ENCODE results near the gene P2RY6. TPM values are rescaled to one million over a fixed set of nuclear protein-coding genes. Genes with fewer than 3 reads are reported as not detected.

Gene P2RY6
- polyA plus RNA-seq, 1 donor (not counting 4 experiments of a cell fraction or from before 2014, with no cell fraction given): 0.04 TPM

- H3K27ac ChIP-seq (ENCODE audit: control insufficient read depth, insufficient read depth, low read length): no peak overlapping the region
- H3K9me3 ChIP-seq (ENCODE audit: control insufficient read depth, low read depth, low read length): no peaks in the 10 kb centered on the region
- no peaks in the 10 kb centered on the region for H3K36me3 ChIP-seq (ENCODE audit: control insufficient read depth in 2 of 2, extremely low read depth in 1 of 2, insufficient read depth in 2 of 2, low read length in 2 of 2)
- DNase-seq (ENCODE audit: low read depth, low spot score) (no peak), FAIRE-seq (no peak)
- H3K9me1 ChIP-seq (ENCODE audit: control insufficient read depth, extremely low read depth, insufficient read depth, low read length): no peaks in the 10 kb centered on the region
- peaks cover 12% of the 10 kb centered on the region for H3K4me1 ChIP-seq (ENCODE audit: control insufficient read depth, extremely low read depth, insufficient read depth, low read length)
- no peaks in the 10 kb centered on the region for H3K27me3 ChIP-seq (ENCODE audit: control insufficient read depth, extremely low read depth, insufficient read depth, low read length)
- TF ChIP-seq EZH2 (IDR thresholded peaks at IDR 0.05; ENCODE audit: low read length): no peak
- TF ChIP-seq CTCF (optimal IDR thresholded peaks at IDR 0.05 in 1 of 3, IDR thresholded peaks at IDR 0.05 in 1 of 3, conservative IDR thresholded peaks at IDR 0.05 in 1 of 3; ENCODE audit: extremely low read depth in 1 of 3, insufficient read depth in 2 of 3, low read length in 3 of 3): no peak
- no peak overlapping the region for H3K4me2 ChIP-seq (ENCODE audit: control insufficient read depth, extremely low read depth, insufficient read depth, low read depth, low read length)
- no peak overlapping the region for H2AFZ ChIP-seq (ENCODE audit: control insufficient read depth, low read length)
- no peaks in the 10 kb centered on the region for H4K20me1 ChIP-seq (ENCODE audit: control insufficient read depth, extremely low read depth, insufficient read depth, low read length)
- H3K9ac ChIP-seq (ENCODE audit: control insufficient read depth, extremely low read depth, insufficient read depth, low read length): no peak overlapping the region
- dilution Hi-C loops (cut with MboI; ENCODE audit: extremely low pct_ligation_motif_present, low sequenced_read_pairs): no loop called here
- H3K4me3 ChIP-seq (ENCODE audit: control insufficient read depth in 2 of 3, extremely low read depth in 1 of 3, insufficient read depth in 2 of 3, low read depth in 1 of 3, low read length in 3 of 3): no peak overlapping the region
- no peaks in the 10 kb centered on the region for H3K79me2 ChIP-seq (ENCODE audit: control insufficient read depth, insufficient read depth, low read length)
Measured at GRCh38 chr11:73334384-73335203, 62.5 kb downstream of the P2RY6 start.

GRCh38 chr11:73335204-73335923 is 63.2 kb downstream of the P2RY6 start:
- no peak overlapping the region for H3K9ac ChIP-seq (ENCODE audit: control insufficient read depth, extremely low read depth, insufficient read depth, low read length)
- H3K27me3 ChIP-seq (ENCODE audit: control insufficient read depth, extremely low read depth, insufficient read depth, low read length): no peaks in the 10 kb centered on the region
- FAIRE-seq (peak; percentile 48), DNase-seq (ENCODE audit: low read depth, low spot score) (no peak)
- H3K27ac ChIP-seq (ENCODE audit: control insufficient read depth, insufficient read depth, low read length): no peak overlapping the region
- H3K36me3 ChIP-seq (ENCODE audit: control insufficient read depth in 2 of 2, extremely low read depth in 1 of 2, insufficient read depth in 2 of 2, low read length in 2 of 2): no peaks in the 10 kb centered on the region
- no peaks in the 10 kb centered on the region for H4K20me1 ChIP-seq (ENCODE audit: control insufficient read depth, extremely low read depth, insufficient read depth, low read length)
- H3K4me1 ChIP-seq (ENCODE audit: control insufficient read depth, extremely low read depth, insufficient read depth, low read length): peaks cover 12% of the 10 kb centered on the region
- no peaks in the 10 kb centered on the region for H3K9me3 ChIP-seq (ENCODE audit: control insufficient read depth, low read depth, low read length)
- dilution Hi-C loops (cut with MboI; ENCODE audit: extremely low pct_ligation_motif_present, low sequenced_read_pairs): no loop called here
- no peaks in the 10 kb centered on the region for H3K9me1 ChIP-seq (ENCODE audit: control insufficient read depth, extremely low read depth, insufficient read depth, low read length)
- H3K79me2 ChIP-seq (ENCODE audit: control insufficient read depth, insufficient read depth, low read length): no peaks in the 10 kb centered on the region
- no peak overlapping the region for H3K4me3 ChIP-seq (ENCODE audit: control insufficient read depth in 2 of 3, extremely low read depth in 1 of 3, insufficient read depth in 2 of 3, low read depth in 1 of 3, low read length in 3 of 3)
- H3K4me2 ChIP-seq (ENCODE audit: control insufficient read depth, extremely low read depth, insufficient read depth, low read depth, low read length): no peak overlapping the region
- TF ChIP-seq EZH2 (IDR thresholded peaks at IDR 0.05; ENCODE audit: low read length): no peak
- peak; percentile 87 to 99 (median 98) for TF ChIP-seq CTCF (optimal IDR thresholded peaks at IDR 0.05 in 1 of 3, IDR thresholded peaks at IDR 0.05 in 1 of 3, conservative IDR thresholded peaks at IDR 0.05 in 1 of 3; ENCODE audit: extremely low read depth in 1 of 3, insufficient read depth in 2 of 3, low read length in 3 of 3)
- no peak overlapping the region for H2AFZ ChIP-seq (ENCODE audit: control insufficient read depth, low read length)

Measured in keratinocyte (primary cell).